BJ (cell line): ENCODE measurements around the gene CCDC102B. TPM values are rescaled to one million over a fixed set of nuclear protein-coding genes. Genes with fewer than 3 reads are reported as not detected.
"Not testable (repeated sequence)": the region's sequence is repeated elsewhere in the genome, so short reads cannot be mapped to it uniquely, and the experiment has no call there.

Source experiments
- CTCF ChIA-PET: fragments of 350-600 bp; formaldehyde crosslinking; extraction: SDS; loops from one replicate; lab custom pipeline; 2021; ENCODE audit warnings: antibody characterized with exemption, inconsistent platforms; lab: Yijun Ruan, JAX
- POLR2A ChIA-PET: fragments of 300-600 bp; sonication (Branson Sonifier 250); formaldehyde crosslinking; extraction: SDS; loops from one replicate; lab custom pipeline; 2021; ENCODE audit warnings: antibody characterized with exemption; lab: Charles Lee
- DNase-seq: peaks from one replicate; pipeline ENCODE4 v3.0.0-alpha.2; 2011; ENCODE audit warnings: low read depth
- H3K27me3 ChIP-seq: 2 replicates; pipeline ENCODE4 v1.6.0; 2011; ENCODE audit warnings: low read length; ENCODE audit not compliant: control insufficient read depth, insufficient read depth
- H3K36me3 ChIP-seq: 2 replicates; pipeline ENCODE4 v1.5.1; 2011; ENCODE audit warnings: low read length; ENCODE audit not compliant: control insufficient read depth, insufficient read depth
- H3K4me3 ChIP-seq: 2 replicates; pipeline ENCODE4 v1.5.1; 2011; ENCODE audit warnings: low read depth, mild to moderate bottlenecking, control low read depth, low read length
- polyA plus RNA-seq: library from polyadenylated mRNA; depleted of rRNA; stranded (reverse); fragments of >200 nt; gene quantifications from 2 replicates; pipeline ENCODE4 v1.2.3, GENCODE V29; 2011
- TF ChIP-seq, protein P1 (sequence below): IDR thresholded peaks from 2 replicates; pipeline ENCODE4 v1.5.1; 2011; ENCODE audit warnings: low read depth, mild to moderate bottlenecking, control low read depth, inconsistent platforms, low read length, moderate library complexity; ENCODE audit not compliant: insufficient read depth

Gene CCDC102B
- polyA plus RNA-seq, 1 experiment, result 2.8 TPM

DNA sequence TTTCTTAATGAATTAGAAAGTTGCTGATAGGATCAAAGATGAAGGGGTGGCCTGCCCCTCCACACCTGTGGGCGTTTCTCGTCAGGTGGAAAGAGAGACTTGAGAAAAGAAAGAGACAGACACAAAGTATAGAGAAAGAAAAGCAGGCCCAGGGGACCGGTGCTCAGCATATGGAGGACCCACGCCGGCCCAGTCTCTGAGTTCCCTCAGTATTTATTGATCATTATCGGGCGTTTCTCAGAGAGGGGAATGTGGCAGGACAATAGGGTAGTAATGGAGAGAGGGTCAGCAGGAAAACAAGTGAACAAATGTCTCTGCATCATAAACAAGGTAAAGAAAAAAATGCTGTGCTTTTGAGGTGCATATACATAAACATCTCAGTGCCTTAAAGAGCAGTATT lies 144.3 kb downstream of the CCDC102B start:
- H3K36me3 ChIP-seq, result no peaks in the 10 kb centered on the region
- ChIA-PET CTCF (no interaction called here), POLR2A (no interaction called here)
- no peak overlapping the region for H3K4me3 ChIP-seq
- DNase-seq, result no peak
- TF ChIP-seq, protein P1, sequence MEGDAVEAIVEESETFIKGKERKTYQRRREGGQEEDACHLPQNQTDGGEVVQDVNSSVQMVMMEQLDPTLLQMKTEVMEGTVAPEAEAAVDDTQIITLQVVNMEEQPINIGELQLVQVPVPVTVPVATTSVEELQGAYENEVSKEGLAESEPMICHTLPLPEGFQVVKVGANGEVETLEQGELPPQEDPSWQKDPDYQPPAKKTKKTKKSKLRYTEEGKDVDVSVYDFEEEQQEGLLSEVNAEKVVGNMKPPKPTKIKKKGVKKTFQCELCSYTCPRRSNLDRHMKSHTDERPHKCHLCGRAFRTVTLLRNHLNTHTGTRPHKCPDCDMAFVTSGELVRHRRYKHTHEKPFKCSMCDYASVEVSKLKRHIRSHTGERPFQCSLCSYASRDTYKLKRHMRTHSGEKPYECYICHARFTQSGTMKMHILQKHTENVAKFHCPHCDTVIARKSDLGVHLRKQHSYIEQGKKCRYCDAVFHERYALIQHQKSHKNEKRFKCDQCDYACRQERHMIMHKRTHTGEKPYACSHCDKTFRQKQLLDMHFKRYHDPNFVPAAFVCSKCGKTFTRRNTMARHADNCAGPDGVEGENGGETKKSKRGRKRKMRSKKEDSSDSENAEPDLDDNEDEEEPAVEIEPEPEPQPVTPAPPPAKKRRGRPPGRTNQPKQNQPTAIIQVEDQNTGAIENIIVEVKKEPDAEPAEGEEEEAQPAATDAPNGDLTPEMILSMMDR, result no peak
- no peaks in the 10 kb centered on the region for H3K27me3 ChIP-seq

GRCh38 chr18:68943861-68944260 lies 146.0 kb downstream of the CCDC102B start:
- H3K4me3 ChIP-seq, H3K27me3 ChIP-seq, DNase-seq, CTCF ChIA-PET, H3K36me3 ChIP-seq: not testable (repeated sequence)
- POLR2A ChIA-PET, result interaction anchor here (0.6 kb wide), 1 partner anchor 30 kb away, joined by 3 read pairs; no protein-coding TSS in a partner anchor

- DNase-seq, result no peak
- no peaks in the 10 kb centered on the region for H3K27me3 ChIP-seq
- ChIA-PET POLR2A (interaction anchor here (0.6 kb wide), 1 partner anchor 31 kb away, joined by 3 read pairs; no protein-coding TSS in a partner anchor), CTCF (no interaction called here)
- H3K36me3 ChIP-seq, result no peaks in the 10 kb centered on the region
- H3K4me3 ChIP-seq, result no peak overlapping the region
- TF ChIP-seq, protein P1, result no peak
These were observed 146.4 kb downstream of the CCDC102B start for GRCh38 chr18:68944330-68944729.

DNA sequence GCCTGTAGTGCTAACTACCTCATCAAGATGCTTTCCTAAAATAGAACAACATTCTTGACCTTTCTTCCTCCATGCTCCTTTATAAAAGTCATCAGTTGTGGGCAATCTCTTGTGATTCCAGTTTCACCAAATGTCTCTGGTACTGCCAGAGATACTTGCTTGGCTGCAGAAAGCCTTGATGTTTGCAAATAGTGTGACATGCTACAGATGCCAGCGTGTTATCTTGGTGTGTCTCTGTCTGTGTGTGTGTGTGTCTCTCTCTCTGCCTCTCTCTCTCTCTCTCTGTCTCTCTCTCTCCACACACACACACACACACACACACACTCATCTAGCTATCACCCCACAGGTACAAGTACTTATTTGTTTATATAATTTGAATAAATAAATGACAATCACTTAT lies 146.9 kb downstream of the CCDC102B start:
- H3K27me3 ChIP-seq, result no peaks in the 10 kb centered on the region
- POLR2A ChIA-PET, result no interaction called here
- no peaks in the 10 kb centered on the region for H3K36me3 ChIP-seq
- CTCF ChIA-PET, result no interaction called here
- TF ChIP-seq, protein P1, result no peak
- DNase-seq, result no peak
- H3K4me3 ChIP-seq, result no peak overlapping the region

DNA sequence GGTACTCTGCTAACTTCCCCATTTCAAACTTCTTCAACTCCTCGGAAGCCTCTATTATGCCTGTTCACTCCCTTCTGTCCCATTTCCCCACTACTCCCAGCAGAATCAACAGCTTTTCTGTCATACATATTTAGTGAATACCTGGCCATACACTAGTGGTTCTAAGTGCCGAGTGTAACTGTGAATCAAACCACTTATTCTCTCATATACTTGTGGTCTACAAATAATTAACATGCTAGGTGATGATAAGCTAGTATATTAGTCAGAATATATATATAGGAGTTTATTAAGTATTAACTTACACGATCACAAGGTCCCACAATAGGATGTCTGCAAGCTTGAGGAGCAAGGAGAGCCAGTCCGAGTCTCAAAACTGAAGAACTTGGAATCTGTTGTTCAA lies 150.7 kb downstream of the CCDC102B start:
- no peaks in the 10 kb centered on the region for H3K36me3 ChIP-seq
- DNase-seq, result no peak
- TF ChIP-seq, protein P1, result no peak
- CTCF ChIA-PET, result no interaction called here
- POLR2A ChIA-PET, result no interaction called here
- no peaks in the 10 kb centered on the region for H3K27me3 ChIP-seq
- H3K4me3 ChIP-seq, result no peak overlapping the region

DNA sequence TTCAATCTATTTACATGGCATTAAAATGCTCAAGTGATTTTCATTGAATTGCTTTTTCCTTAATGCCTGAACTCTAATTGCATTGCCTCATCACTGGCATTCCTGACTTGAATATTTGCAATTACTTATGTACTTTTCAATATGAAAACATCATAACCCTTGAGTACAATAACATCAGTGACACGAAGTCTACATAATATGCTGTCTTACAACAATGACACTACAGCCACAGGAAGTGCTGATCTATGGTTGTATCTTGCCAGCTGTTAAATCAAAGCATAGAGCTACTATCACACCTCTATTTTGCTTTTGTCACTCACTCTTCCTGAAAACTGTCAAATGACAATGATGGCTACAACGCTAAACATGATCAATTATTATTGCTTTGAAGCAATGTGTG lies 156.9 kb downstream of the CCDC102B start:
- DNase-seq, result no peak
- Histone ChIP-seq H3K4me3 (no peak overlapping the region), H3K27me3 (no peaks in the 10 kb centered on the region), H3K36me3 (no peaks in the 10 kb centered on the region)
- ChIA-PET POLR2A (no interaction called here), CTCF (interaction anchor here (1.0 kb wide), 1 partner anchor 9 kb away, joined by 4 read pairs; no protein-coding TSS in a partner anchor)
- TF ChIP-seq, protein P1, result no peak
